Tibial nerve (tissue), 4 donors: ENCODE data around the gene UGT1A4. TPM values are rescaled to one million over a fixed set of nuclear protein-coding genes. Genes with fewer than 3 reads are reported as not detected.

ENCODE experiments used
- DNase-seq, 2 donors: peaks; one replicate each; pipeline ENCODE4 v3.0.0-alpha.2; 2019; ENCODE audit warnings: low spot score in 2 of 2
- H3K27ac ChIP-seq, 4 donors: fragments of 200-600 bp; sonication (generic) in 3 of 4; one replicate each; pipeline ENCODE4 v1.5.1; 2017 to 2019; ENCODE audit warnings: mild to moderate bottlenecking in 1 of 4
- H3K27me3 ChIP-seq, 2 donors: fragments of 200-600 bp; sonication (generic) in 1 of 2; one replicate each; pipeline versions ENCODE4 v1.5.1 to v1.6.0; 2017 to 2019
- H3K36me3 ChIP-seq, 3 donors: fragments of 200-600 bp; sonication (generic); one replicate each; pipeline ENCODE4 v1.5.1; 2018 to 2019
- H3K4me1 ChIP-seq, 4 donors: fragments of 200-600 bp; sonication (generic) in 3 of 4; one replicate each; pipeline ENCODE4 v1.5.1; 2017 to 2019
- H3K4me3 ChIP-seq, 4 donors: fragments of 200-600 bp; sonication (generic) in 3 of 4; one replicate each; pipeline ENCODE4 v1.5.1; 2017 to 2019; ENCODE audit warnings: mild to moderate bottlenecking in 1 of 4, moderate library complexity in 1 of 4
- H3K9me3 ChIP-seq, 4 donors: fragments of 200-600 bp; sonication (generic) in 3 of 4; one replicate each; pipeline ENCODE4 v1.5.1; 2017 to 2019
- CTCF ChIP-seq, 5 experiments: fragments of 200-600 bp in 3 of 5; fragments of 450-650 bp in 2 of 5; sonication (generic) in 3 of 5; IDR thresholded peaks; one replicate each; pipeline ENCODE4 v1.5.1; 2016 to 2019; ENCODE audit warnings: antibody characterized with exemption in 5 of 5, mild to moderate bottlenecking in 3 of 5, moderate library complexity in 2 of 5
- EP300 ChIP-seq, 2 donors: sonication (generic); formaldehyde crosslinking; IDR thresholded peaks; one replicate each; pipeline ENCODE4 v1.6.1; 2017; ENCODE audit warnings: antibody characterized with exemption in 2 of 2, mild to moderate bottlenecking in 1 of 2
- POLR2A ChIP-seq, 2 donors: fragments of 450-650 bp; IDR thresholded peaks; one replicate each; pipeline ENCODE4 v1.6.1; 2017; ENCODE audit warnings: antibody characterized with exemption in 2 of 2, mild to moderate bottlenecking in 2 of 2, moderate library complexity in 2 of 2
- WGBS, 2 donors: methylation state at CpG; one replicate each; pipeline ENCODE4 v1.1.5; 2018; 5-methylcytosine and 5-hydroxymethylcytosine counted together
- total RNA-seq, 4 donors: library from RNA; depleted of rRNA; stranded (reverse); fragments of >200 nt; gene quantifications; one replicate each; pipeline ENCODE4 v1.1.0, GENCODE V29; 2016

The UGT1A4 gene
- not detected for total RNA-seq

DNA sequence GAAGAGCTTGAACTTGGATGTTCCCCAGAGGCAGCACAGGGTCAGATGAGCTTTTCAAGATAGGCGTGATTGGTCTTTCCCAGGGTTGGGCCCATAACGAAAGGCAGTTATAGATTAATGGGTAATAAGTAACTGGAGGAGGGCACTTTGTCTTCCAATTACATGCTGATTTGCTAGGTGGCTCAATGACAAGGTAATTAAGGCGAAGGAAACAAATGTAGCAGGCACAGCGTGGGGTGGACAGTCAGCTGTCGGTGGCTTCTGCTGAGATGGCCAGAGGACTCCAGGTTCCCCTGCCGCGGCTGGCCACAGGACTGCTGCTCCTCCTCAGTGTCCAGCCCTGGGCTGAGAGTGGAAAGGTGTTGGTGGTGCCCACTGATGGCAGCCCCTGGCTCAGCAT is at the start of gene UGT1A4:
TSS of gene UGT1A4 (plus strand) at position 185 of the 400 bp plus-strand sequence. CDS start at position 270, 85 bp downstream.
- H3K27ac ChIP-seq = no peak within 1 kb of the TSS
- H3K27me3 ChIP-seq = no peaks in the 10 kb centered on the region
- 52 to 66% methylated on average over 7 of the region's 7 CpGs for WGBS, 2 donors
- TF ChIP-seq POLR2A (IDR thresholded peaks at IDR 0.05) (no peak), EP300 (IDR thresholded peaks at IDR 0.05) (no peak), CTCF (IDR thresholded peaks at IDR 0.05) (no peak)
- no peak for DNase-seq
- H3K9me3 ChIP-seq = no peaks in the 10 kb centered on the region
- no peak within 1 kb of the TSS for H3K4me3 ChIP-seq
- H3K36me3 ChIP-seq = no peaks in the 10 kb centered on the region
- H3K4me1 ChIP-seq = no peaks in the 10 kb centered on the region

DNA sequence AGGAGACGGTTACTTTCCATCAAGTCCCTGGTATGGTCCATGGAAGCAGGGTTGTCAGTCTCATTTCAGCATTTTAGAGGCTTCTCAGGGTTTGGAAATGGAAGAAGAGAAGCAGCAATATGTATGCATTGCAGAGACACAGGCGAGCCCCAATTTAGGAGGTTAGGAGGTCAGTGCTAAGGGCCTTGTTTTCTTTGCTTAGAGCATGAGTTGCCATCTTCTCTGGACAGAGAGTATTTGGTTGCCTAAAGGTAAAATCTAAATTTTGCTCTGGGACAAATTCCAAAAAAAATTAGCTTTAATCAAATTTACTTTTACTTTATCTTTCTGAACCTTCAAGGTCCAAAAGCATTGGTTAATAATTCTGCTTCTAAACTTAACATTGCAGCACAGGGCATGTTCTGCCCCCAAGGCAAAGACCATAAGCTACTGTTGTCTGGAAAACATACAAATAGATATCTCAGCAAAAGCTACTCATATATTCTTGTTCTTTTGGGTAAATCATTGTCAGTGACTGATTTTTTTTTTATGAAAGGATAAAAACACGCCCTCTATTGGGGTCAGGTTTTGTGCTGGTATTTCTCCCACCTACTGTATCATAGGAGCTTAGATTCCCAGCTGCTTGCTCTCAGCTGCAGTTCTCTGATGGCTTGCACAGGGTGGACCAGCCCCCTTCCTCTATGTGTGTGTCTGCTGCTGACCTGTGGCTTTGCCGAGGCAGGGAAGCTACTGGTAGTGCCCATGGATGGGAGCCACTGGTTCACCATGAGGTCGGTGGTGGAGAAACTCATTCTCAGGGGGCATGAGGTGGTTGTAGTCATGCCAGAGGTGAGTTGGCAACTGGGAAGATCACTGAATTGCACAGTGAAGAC is 47.0 kb upstream of the UGT1A4 start, which contains the start of gene UGT1A9:
TSS of gene UGT1A9 (plus strand) at position 609 of the 872 bp plus-strand sequence. CDS start at position 646, 37 bp downstream.
- Histone ChIP-seq H3K4me1 (no peaks in the 10 kb centered on the region), H3K4me3 (no peak within 1 kb of the TSS), H3K27ac (no peak within 1 kb of the TSS), H3K9me3 (peaks cover 0 to 7% (median 0%) of the 10 kb centered on the region in 4 donors), H3K27me3 (no peaks in the 10 kb centered on the region), H3K36me3 (no peaks in the 10 kb centered on the region)
- TF ChIP-seq EP300 (IDR thresholded peaks at IDR 0.05) (no peak), POLR2A (IDR thresholded peaks at IDR 0.05) (no peak), CTCF (IDR thresholded peaks at IDR 0.05) (no peak)
- no peak for DNase-seq
- WGBS, 2 donors = 81 to 88% methylated on average over 5 of the region's 5 CpGs

- no peak overlapping the region for H3K4me3 ChIP-seq
- no peak for TF ChIP-seq EP300 (IDR thresholded peaks at IDR 0.05)
- no peak for DNase-seq
- H3K4me1 ChIP-seq = no peaks in the 10 kb centered on the region
- H3K27me3 ChIP-seq = no peaks in the 10 kb centered on the region
- peaks cover 0 to 4% (median 0%) of the 10 kb centered on the region in 4 donors for H3K9me3 ChIP-seq
- H3K27ac ChIP-seq = no peak overlapping the region
- H3K36me3 ChIP-seq = no peaks in the 10 kb centered on the region
- WGBS, 2 donors = 75 to 95% methylated on average over 3 of the region's 3 CpGs
These were observed 45.6 kb upstream of the UGT1A4 start for GRCh38 chr2:233672886-233673285.

- Histone ChIP-seq H3K27me3 (no peaks in the 10 kb centered on the region), H3K36me3 (no peaks in the 10 kb centered on the region), H3K27ac (no peak overlapping the region), H3K4me3 (no peak overlapping the region), H3K4me1 (no peaks in the 10 kb centered on the region), H3K9me3 (no peaks in the 10 kb centered on the region)
- no peak for DNase-seq
- TF ChIP-seq CTCF (IDR thresholded peaks at IDR 0.05) = no peak
- no peak for TF ChIP-seq EP300 (IDR thresholded peaks at IDR 0.05)
- TF ChIP-seq POLR2A (IDR thresholded peaks at IDR 0.05) = no peak
These were observed 44.6 kb upstream of the UGT1A4 start for GRCh38 chr2:233673896-233674295.

DNA sequence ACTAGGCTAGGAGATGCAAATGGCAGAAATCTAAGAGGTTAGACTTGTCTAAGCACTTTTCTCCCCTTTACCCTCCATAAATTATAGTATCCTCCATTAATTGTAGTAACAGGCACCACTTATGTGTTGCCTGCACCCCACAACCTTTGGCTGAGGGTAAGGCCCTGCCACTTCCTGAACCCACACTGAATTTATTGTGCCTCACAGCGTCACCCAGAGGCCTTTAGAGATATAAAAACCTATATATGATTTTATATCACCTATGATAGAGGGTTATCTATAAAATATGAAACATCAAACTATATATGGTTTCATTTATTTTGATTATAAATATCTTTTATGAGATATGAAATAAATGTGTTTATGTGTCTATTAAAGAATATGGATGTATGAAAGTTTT is 44.2 kb upstream of the UGT1A4 start:
- TF ChIP-seq CTCF (IDR thresholded peaks at IDR 0.05) = no peak
- Histone ChIP-seq H3K4me1 (no peaks in the 10 kb centered on the region), H3K4me3 (no peak overlapping the region), H3K27me3 (no peaks in the 10 kb centered on the region), H3K9me3 (no peaks in the 10 kb centered on the region), H3K27ac (no peak overlapping the region), H3K36me3 (no peaks in the 10 kb centered on the region)
- 38 to 63% methylated on average over 1 of the region's 1 CpG for WGBS, 2 donors
- no peak for DNase-seq
